Loucy (cell line): ENCODE results near the gene MYH10.

ENCODE experiments used
- EZH2phosphoT487 ChIP-seq: fragments of 200-600 bp; IDR thresholded peaks from 2 replicates; pipeline ENCODE4 v1.6.1; 2018; ENCODE audit warnings: antibody characterized with exemption, mild to moderate bottlenecking, moderate library complexity, borderline replicate concordance
- TF ChIP-seq, protein P1 (sequence below): fragments of 200-600 bp; sonication (generic); conservative IDR thresholded peaks from 2 replicates; pipeline ENCODE4 v1.5.1; 2014; ENCODE audit warnings: mild to moderate bottlenecking, antibody characterized with exemption, low read length

DNA sequence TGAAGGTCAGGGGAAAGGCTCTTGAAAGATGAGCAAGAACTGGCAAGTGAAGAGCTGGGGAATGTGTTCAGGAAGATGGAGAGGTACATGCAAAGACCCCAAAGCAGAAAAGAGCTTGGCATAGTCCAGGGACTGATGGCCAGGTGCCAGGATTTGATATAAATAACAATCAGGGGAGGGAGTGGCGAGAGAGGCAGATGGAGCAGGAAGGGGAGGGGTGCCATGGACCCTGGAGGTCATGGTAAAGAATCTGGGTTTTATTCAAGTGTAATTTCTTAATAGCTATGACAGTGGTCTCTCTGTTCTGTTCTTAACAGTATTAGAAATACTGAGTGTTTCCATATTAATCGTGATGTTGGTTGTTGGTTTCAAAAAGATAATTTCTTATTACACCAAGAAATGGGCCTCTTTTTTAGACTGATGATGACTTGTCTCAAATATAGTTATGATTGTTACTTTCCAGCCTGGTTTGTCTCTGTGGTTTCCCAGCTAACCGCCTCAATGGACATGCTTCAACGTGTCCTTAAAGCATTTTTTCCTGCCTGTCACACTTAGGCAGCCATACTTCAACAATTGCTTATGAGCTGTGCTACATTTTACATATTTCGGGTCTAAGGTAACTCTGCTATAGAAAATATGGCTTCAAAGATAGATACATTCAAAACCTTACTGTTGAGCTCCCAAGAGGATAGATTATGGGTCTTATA is 49.4 kb downstream of the MYH10 start:
- TF ChIP-seq, protein P1, sequence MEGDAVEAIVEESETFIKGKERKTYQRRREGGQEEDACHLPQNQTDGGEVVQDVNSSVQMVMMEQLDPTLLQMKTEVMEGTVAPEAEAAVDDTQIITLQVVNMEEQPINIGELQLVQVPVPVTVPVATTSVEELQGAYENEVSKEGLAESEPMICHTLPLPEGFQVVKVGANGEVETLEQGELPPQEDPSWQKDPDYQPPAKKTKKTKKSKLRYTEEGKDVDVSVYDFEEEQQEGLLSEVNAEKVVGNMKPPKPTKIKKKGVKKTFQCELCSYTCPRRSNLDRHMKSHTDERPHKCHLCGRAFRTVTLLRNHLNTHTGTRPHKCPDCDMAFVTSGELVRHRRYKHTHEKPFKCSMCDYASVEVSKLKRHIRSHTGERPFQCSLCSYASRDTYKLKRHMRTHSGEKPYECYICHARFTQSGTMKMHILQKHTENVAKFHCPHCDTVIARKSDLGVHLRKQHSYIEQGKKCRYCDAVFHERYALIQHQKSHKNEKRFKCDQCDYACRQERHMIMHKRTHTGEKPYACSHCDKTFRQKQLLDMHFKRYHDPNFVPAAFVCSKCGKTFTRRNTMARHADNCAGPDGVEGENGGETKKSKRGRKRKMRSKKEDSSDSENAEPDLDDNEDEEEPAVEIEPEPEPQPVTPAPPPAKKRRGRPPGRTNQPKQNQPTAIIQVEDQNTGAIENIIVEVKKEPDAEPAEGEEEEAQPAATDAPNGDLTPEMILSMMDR = no peak
- TF ChIP-seq EZH2phosphoT487 = no peak
